ENCODE results near the gene TMUB2. TPM values are rescaled to one million over a fixed set of nuclear protein-coding genes. Genes with fewer than 3 reads are reported as not detected.

The TMUB2 gene
- total RNA-seq, 1 donor from 2014 or later: 38.8 TPM

- Histone ChIP-seq H3K4me3 (no peak overlapping the region), H3K36me3 (peaks cover 47% of the 10 kb centered on the region), H3K27ac (no peak overlapping the region), H3K27me3 (no peaks in the 10 kb centered on the region), H3K9me3 (no peaks in the 10 kb centered on the region), H3K4me1 (peaks cover 20% of the 10 kb centered on the region)
- intact Hi-C loops (cut with DNase I): no loop called here
- DNase-seq (no peak), ATAC-seq (no peak)
- TF ChIP-seq CTCF (IDR thresholded peaks at IDR 0.05): no peak
Measured at GRCh38 chr17:44207743-44208142, 21.0 kb downstream of the TMUB2 start.

- Histone ChIP-seq H3K27ac (no peak overlapping the region), H3K4me3 (no peak overlapping the region), H3K9me3 (no peaks in the 10 kb centered on the region), H3K36me3 (peaks cover 57% of the 10 kb centered on the region), H3K4me1 (peaks cover 9% of the 10 kb centered on the region), H3K27me3 (no peaks in the 10 kb centered on the region)
- DNase-seq: no peak
- no peak for TF ChIP-seq CTCF (IDR thresholded peaks at IDR 0.05)
- ATAC-seq: no peak
- intact Hi-C loops (cut with DNase I): no loop called here
Measured at GRCh38 chr17:44209786-44210341, 23.1 kb downstream of the TMUB2 start.

- Histone ChIP-seq H3K36me3 (peaks cover 64% of the 10 kb centered on the region), H3K9me3 (no peaks in the 10 kb centered on the region), H3K27me3 (no peaks in the 10 kb centered on the region), H3K4me1 (peaks cover 9% of the 10 kb centered on the region), H3K27ac (peak overlapping the region; percentile 19), H3K4me3 (no peak overlapping the region)
- DNase-seq: peak; percentile 95
- peak; percentile 96 for TF ChIP-seq CTCF (IDR thresholded peaks at IDR 0.05)
- ATAC-seq: peak; percentile 97
- intact Hi-C loops (cut with DNase I): no loop called here
Measured at GRCh38 chr17:44210342-44211192, 23.8 kb downstream of the TMUB2 start.

- Histone ChIP-seq H3K4me3 (no peak overlapping the region), H3K27me3 (no peaks in the 10 kb centered on the region), H3K27ac (no peak overlapping the region), H3K36me3 (peaks cover 71% of the 10 kb centered on the region), H3K9me3 (no peaks in the 10 kb centered on the region), H3K4me1 (peaks cover 14% of the 10 kb centered on the region)
- no peak for DNase-seq
- no peak for TF ChIP-seq CTCF (IDR thresholded peaks at IDR 0.05)
- intact Hi-C loops (cut with DNase I): no loop called here
- no peak for ATAC-seq
Measured at GRCh38 chr17:44211281-44212265, 24.8 kb downstream of the TMUB2 start.

GRCh38 chr17:44212507-44213402 is 26.0 kb downstream of the TMUB2 start:
- ATAC-seq: no peak
- intact Hi-C loops (cut with DNase I): no loop called here

More at GRCh38 chr17:44212507-44213402, 26.0 kb downstream of the TMUB2 start:
- Histone ChIP-seq H3K4me3 (no peak overlapping the region), H3K36me3 (peaks cover 66% of the 10 kb centered on the region), H3K27me3 (no peaks in the 10 kb centered on the region), H3K27ac (no peak overlapping the region), H3K4me1 (peaks cover 25% of the 10 kb centered on the region), H3K9me3 (no peaks in the 10 kb centered on the region)
- TF ChIP-seq CTCF (IDR thresholded peaks at IDR 0.05): no peak
- DNase-seq: no peak

Data from upper lobe of right lung (tissue), 1 donor.